IPS-NIHi11 (cell line): ENCODE measurements around the gene ARRDC4.

Source experiments
- DNase-seq: peaks from one replicate; pipeline ENCODE4 v3.0.0; 2012; ENCODE audit warnings: mixed read lengths, low spot score

Gene ARRDC4

DNA sequence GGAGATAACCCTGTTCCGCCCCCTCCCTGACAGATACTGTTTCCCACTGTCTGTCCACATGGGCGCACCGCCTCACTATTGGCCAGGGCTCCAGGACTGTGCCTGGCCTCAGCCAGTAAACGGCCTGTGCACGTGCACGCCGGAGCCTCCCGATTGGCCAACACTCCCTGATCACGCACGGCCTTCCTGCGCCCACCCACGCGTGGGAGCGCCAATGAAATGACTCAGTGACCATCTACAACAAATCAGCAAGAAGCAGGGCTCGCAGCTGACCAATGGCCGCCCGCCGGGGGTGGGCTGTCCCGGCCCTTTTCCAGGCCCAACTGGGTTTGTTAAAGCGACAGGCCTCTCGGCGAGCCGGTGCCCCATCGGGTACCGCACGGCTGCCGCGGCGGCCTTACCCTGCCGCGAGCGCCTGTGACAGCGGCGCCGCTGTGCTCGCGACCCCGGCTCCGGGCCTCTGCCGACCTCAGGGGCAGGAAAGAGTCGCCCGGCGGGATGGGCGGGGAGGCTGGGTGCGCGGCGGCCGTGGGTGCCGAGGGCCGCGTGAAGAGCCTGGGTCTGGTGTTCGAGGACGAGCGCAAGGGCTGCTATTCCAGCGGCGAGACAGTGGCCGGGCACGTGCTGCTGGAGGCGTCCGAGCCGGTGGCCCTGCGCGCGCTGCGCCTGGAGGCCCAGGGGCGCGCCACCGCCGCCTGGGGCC, at the start of gene ARRDC4:
TSS of gene ARRDC4 (plus strand) at position 340 of the 703 bp plus-strand sequence. CDS start at position 499, 159 bp downstream.
- DNase-seq, result peak; percentile 94

GRCh38 chr15:97914711-97915110, 45.8 kb upstream of the ARRDC4 start:
- no peak for DNase-seq

- DNase-seq, result no peak
These were observed 45.2 kb upstream of the ARRDC4 start for GRCh38 chr15:97915261-97915660.

DNA sequence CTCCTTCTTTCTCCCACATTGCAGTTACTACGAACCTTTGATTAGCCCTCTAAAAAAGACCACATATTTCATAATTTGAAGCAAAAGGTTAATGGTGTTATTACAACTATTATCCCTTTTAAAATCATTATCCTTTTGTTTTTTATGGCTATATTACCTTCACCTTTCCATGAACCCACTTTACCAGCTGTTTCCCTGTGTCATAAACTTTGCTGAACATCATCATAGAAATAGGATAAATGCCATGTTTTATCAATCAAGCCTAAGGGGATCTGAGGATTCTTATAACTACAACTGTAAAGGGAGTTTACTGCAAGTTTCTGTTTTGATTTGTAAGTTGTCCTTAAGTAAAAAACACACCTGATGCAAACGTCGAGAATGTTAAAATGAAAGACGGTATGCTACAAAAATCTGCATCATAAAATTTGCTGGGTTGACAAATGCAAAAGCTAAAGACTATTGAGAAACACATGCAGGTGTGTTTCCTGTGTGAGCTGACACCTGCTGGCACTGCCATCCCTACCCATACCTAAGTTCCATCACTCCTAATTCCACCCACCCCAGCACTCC, 39.1 kb upstream of the ARRDC4 start:
- DNase-seq, result no peak

- no peak for DNase-seq
These were observed 30.9 kb upstream of the ARRDC4 start for GRCh38 chr15:97929456-97930229.

DNA sequence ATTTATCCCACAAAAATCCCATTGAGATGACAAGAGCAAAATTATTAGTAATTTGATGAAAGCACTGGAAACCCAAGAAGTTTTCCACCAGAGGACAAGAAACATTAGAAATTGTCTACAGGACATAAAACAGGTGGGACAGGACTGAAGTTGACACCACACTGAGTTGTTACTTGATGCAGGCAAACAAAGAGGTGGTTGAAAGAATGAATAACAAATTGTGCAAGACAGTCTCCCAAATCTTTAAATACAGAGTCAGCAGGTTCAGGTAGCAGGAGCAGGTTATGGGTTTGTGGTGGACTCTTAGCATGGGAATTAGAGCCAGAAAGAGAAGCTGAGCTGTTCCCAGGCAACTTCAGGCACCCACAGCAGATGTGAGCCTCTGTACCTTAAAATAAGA, 30.3 kb upstream of the ARRDC4 start:
- DNase-seq, result no peak

DNA sequence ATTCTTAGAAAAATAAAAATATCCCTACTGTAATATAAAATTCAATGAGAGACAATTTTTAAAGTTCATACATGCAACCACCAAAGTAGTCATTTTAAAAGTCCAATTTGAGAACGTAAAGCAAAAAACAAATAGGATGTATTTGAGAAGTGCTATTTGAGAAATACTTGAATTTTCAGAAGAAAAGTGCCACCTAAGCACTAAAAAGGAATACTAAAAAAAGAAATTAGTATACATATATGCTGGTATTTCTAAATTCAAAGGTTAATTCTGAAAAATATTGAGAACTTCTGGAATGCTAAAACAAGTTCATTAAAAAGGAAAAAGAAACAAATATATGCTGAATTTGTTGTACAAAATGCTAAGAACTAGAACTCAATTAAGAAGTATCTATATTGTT, 29.2 kb upstream of the ARRDC4 start:
- no peak for DNase-seq

DNA sequence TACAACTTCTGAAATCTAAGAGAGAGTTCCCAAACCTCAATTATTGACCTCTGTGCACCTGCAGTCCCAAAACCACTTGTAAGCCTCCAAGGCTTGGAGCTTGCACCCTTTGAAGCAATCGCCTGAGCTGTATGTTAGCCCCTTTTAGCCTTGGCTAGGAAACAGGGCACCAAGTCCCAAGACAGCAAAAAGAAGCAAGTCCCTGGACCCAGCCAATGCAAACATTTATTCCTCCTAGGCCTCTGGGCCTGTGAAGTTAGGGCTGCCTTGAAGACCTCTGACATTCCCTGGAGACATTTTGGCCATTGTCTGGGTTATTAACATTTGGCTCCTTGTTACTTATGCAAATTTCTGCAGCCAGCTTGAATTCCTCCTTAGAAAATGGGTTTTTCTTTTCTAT, 26.9 kb upstream of the ARRDC4 start:
- no peak for DNase-seq

GRCh38 chr15:97940993-97941392, 19.5 kb upstream of the ARRDC4 start:
- DNase-seq, result no peak

DNA sequence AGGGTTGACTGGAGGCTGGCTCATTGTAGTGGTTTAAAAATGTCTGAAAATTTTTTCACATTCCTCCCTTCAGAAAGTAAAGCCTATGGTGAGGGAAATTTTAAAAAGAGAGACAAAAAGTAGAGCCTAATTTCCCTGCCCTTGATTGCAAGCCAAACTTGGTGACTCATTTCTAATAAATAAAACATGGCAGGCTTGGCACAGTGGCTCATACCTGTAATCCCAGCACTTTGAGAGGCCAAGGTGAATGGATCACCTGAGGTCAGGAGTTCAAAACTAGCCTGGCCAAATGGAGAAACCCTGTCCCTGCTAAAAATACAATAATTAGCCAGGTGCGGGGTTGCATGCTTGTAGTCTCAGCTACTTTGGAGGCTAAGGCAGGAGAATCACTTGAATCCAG, 18.9 kb upstream of the ARRDC4 start:
- no peak for DNase-seq

GRCh38 chr15:97944724-97945123, 15.8 kb upstream of the ARRDC4 start:
- peak; percentile 14 for DNase-seq

DNA sequence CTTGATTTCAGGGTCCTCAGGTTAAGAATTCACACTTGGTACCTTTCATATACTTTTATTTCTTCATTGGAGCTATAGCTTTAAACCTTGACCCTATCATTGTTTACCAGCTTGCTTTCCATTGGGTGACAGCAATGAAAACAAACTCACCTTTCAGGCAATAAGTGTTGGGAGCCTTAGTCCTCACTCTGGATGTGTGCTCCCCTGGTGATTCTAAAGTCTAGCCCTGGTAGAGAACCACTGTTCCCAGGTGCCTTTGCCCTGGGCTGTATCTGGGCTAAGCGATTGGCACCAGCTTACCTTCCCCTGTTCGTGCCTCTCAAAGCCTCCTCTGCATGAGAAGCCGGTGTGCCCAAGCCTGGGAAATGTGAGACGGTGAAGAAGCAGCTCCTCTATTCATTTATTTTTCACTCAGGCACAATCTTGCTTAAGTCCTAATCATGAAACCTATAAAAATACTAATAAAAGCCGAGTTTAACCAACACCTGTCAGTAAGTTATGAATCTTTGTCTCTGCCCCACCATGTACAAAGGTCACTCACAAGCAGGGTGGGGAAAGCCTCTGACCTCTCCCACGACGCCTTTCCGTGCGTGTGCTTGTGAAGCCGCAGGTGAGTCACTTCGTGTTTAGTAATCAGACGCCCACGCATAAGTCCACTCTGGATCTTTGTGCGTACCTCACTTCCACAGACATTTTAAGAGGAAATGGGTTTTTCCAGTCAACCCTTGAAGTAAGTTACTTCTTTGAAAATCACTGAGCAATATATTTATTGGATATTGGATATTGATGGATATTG, 12.8 kb upstream of the ARRDC4 start:
- no peak for DNase-seq

- DNase-seq, result no peak
These were observed 7.2 kb upstream of the ARRDC4 start for GRCh38 chr15:97953254-97953653.

DNA sequence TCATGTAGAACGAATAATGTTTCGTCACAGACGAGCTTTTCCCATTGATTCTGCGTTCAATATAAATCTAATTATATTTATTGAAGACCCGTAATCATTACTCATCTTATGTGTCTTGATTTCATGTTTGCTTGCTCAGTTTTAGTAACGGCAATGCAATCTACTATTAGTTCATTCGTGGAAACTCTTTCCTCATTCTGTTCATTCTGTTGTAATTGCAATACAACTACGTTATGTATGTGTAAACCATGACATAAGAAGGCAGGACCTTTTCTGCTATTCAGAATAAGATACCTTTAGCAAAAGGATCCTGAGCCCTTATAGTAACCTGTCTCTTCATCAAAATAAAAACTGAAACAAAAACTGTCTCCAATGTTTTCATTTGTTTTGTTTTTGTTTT, 6.8 kb upstream of the ARRDC4 start:
- no peak for DNase-seq

DNA sequence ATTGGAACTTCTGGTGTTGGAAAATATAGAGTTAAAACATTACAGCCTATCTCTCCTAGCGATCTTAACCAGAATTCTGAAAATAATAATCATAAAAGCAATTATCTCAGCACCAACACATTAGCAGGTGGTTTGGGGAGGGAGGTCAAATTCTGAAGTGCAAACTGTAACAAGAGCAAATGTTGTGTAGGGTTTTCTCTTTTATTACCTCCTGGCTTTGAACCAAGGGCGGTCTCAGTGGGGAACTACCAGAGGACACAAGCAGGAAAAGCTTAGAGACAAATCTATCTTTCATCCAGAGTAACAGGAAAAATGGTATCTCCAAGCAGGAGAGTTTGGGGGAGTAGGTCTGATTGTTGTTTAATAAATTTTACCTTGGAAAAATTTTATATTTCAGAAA, 5.5 kb upstream of the ARRDC4 start:
- DNase-seq, result no peak

DNA sequence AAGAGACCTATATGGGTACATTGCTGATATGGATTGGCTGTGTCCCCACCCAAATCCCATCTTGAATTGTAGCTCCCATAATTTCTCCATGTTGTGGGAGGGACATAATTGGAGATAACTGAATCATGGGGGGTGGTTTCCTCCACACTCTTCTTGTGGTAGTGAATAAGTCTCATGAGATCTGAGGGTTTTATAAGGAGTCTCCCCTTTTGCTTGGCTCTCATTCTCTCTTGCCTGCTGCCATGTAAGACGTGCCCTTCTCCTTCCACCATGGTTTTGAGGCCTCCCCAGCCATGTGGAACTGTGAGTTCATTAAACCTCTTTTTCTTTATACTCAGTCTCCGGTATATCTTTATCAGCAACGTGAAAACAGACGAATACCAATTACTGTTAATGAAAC, 5.0 kb upstream of the ARRDC4 start:
- DNase-seq, result no peak

DNA sequence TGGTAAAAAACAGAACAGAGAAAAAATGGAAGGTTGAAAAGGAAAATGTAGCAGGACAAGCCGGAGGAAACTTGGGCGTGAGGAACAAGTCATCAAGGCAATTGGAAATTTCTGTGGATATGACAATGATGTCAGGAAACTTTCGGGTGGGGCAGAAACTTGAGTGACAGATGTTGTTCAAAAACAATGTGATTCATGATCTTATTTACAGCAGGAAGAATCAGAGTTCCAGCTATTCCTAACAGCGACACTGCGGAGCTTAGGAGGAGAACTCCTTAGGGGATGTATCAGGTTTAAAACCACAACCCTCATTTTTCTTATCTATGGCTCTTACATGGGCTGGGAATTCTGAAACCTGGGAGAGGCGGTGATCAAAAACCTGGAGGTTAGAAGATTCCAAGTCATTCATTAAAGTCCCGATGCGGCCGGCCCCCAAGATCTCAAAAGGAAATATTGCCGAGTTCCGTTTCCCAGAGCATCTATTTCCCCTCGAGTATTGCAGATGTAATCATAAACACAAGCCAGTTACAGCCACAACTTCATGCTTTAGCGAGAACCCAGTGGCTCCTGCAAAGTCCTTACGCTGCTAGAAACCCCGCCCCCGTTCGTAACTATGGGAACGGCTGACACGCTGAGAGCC, 659 bp upstream of the ARRDC4 start:
- no peak for DNase-seq

DNA sequence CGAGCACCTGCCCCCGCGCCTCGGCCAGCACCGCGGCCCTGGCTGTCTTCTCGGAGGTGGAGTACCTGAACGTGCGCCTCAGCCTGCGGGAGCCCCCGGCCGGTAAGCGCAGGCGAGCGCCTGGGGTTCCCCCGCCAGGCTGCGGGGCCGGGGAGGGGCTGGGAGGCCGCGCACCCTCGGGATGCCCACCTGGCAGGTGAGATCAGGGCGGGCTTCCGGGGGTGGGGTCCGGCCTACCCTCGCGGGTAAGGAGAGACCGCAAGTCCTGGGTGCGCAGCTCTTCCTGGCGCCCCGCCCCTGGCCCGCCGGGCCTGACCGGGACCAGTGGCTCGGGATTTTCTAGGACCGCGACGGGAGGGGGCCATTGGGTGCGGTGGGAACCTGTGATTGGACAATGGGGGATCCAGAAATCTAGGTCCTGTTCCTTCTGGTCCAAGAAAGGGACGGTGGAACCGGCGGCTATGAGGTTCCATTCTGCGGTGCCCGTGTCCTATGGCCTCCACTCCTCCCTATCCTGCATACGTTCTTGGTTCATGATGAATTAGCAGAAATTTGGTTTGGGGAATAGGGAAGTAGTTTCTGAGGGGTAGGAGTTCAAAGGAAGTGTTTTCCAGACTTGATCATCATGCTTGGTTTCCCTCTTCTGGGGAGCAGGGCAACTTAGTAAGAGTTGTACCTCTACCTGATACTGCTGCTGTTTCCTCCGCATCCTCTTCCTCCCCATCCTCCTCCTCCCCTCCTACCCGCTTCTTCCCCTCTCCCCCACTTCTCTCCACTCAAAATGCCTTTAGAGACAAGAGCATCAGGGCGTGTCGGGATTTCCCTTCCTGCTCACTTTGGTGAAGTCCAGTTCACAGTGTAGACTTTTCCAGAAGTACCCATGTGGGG, 808 bp downstream of the ARRDC4 start:
- DNase-seq, result peak; percentile 39

DNA sequence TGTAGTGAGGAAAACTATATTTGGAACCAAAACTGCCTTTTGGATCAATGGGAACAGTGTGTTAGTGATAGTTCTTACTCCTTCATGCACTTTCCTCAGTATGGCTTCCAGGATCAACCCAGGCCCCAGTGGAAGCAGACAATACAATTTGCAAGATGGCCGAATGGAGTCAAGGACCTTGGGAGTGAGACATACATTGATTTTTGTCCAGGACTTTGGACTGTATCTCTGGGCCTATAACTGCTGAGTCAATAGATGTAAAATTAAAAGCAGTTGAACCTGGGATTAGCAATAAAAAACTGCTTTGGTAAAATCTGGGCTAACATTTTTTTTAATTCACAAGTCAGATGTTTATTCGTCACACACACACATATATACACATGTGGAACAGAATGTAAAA, 1.8 kb downstream of the ARRDC4 start:
- DNase-seq, result no peak

DNA sequence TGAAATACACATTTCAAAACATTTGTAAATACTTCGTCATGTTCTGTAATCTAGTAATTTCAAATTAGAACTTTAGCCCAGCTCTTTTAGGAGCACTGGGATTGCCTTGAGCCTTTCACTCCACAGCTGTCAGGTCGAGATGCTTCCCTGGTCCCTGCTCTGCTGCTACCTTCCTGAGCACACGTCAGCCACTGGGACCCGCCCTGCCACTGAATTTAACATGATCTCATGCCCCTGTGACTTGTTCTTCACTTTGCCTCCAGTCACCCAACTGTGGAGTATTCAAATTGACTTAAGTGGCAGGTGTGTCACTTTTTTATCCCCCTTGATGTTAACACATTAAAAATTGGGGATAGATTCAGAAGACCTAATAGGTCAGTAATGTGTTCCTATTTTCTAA, 3.3 kb downstream of the ARRDC4 start:
- DNase-seq, result no peak

DNA sequence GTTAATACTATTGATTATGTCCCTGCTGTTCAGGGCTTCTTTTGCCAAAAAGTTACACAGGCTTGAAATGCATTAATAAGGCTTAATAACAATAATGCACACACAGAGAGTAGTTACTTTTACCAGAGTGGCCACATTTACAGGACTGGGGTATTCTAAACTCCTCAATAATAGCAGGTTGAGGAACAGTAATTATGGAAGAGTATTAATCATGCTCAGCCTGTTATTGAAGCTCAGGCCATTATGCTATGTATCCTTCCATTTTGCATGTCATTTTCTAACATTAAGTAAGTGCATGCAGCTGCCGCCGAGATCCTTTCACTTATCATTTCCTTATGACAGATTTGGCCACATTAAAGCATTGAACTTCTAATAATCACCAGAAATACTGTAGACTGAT, 5.7 kb downstream of the ARRDC4 start:
- no peak for DNase-seq
